Midbrain (tissue), 1 donor: Measurements from ENCODE around the gene GNB1L.
"Not testable (repeated sequence)": the region's sequence is repeated elsewhere in the genome, so short reads cannot be mapped to it uniquely, and the experiment has no call there.

Experiments used
- DNase-seq: peaks from one replicate; lab custom pipeline; 2025; lab: John Stamatoyannopoulos, UW

Gene GNB1L

DNA sequence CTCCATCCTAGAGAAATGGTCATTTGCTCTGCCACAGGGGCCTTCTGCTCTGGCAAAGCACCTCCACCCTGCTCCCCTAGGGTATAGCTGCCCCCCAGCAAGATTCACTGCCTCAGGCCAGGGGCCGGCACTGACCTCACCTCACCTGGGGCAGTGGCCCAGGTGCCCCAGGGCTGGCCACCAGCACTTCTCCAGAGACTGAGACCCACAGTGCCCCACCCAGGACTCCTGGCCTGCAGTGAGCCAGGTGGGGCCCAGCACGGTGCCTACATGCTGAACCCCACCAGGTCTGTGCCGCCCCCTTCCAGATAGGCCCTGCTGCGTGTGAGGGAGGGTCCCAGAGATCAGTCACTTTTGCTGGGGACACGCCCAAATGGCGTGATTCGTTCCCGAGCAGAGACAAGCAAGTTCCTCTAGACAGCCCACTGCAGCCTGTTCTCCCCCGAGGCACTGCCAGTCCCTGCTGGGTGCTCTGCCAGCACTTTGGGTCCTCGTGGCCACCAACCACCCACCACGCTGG, 10.8 kb downstream of the GNB1L start:
- DNase-seq, result no peak

DNA sequence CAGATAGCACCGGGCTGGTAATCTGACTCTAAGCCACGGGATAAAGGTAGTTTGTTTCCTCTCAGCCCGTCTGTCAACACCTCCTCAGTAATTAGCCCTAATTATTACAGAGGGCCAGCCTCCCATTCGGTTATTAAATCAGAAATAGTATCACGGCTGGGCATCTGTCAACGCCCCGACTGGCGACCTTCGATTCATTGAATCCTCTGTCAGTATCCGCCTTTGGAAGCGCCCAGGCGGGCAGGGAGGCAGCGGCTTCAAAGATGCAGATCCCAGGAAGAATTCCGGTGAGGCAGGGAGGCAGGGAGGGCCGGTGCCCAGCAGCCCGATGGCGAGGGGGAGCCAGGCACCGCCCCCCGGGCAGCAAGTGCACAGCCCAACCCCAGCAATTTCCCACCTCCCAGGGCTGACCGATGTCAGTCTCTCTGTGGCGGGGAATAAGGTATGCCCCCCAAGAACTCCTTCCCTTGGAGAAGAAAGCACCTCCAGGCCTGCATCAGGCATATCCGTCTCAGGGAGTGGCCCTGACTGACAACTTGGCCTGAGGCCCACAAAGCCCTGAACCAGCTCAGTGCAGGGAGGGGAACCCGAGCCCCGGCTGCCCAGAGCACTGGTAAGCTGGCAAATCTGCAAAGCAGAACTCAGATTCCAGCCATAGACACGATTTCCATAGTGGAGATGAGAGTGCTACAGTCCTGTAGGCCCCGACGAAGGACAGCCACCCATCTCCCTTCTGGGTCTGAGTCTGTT, 11.4 kb downstream of the GNB1L start:
- no peak for DNase-seq

DNA sequence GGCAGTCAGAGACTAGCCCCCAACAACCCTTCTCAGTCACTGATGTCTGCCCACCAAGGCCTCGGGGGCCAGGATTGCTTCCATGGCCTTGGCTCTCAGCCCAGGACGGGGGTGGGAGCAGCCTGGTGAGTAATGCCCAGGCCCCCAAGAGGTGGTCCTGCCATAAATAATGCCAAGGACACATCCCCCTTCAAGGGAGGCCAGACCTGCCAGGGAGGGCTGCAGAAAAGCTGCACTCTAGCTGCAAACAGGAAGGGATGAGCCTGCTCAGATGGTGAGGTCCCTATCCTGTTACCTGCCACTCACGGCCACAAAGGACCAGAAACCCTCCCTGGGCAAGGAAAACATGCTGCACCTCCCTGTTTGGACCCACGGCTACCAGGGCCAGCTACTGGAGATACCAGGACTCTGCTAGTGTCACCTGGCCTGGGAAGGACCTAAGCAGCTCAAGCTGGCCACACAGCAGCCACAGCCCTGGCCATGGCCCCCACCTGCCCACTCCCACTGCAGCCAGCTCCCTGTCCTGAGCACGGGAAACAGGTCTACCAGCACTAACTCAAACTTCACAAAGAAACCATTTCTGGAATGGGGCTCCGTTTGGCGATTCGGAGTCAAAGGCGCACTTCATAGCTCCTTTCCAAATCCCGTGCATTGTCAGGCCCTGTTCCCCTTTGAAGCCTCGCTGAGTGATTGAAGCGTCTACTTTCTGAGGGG, 12.1 kb downstream of the GNB1L start:
- no peak for DNase-seq

DNA sequence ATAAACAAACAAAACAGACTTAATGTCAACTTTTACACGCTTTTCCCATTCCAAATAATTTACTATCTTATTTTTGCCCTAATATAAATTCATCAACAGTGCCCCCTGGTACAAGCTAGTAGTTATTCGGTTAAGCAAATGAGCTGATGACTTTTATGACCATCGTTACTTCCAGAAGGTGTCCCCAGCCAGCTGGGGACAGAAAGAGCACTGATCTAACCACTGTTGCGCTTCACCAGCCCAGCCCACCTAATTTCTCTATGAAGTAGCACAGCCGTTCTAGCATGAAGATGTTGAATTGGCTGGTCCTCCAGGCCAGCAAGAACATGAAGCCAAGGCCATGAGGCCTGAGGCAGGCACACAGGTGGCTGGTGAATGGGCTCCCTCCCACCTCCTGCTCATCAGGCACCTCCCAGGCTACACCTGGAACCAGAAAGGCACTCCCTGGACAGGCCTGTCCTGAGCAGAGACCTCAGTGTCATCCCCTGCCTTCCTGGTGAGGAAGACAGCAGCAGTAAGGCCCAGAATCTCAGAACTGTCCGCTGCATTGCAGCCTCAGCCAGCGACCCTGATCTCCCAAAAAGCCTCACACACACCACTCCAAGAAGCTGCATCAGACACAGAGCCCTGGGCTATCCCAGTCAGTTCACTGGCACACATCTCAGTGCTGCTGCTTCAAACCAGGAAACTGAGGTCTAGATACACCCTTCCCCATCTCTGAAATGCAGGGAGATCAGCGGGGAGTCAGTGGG, 12.9 kb downstream of the GNB1L start:
- no peak for DNase-seq

DNA sequence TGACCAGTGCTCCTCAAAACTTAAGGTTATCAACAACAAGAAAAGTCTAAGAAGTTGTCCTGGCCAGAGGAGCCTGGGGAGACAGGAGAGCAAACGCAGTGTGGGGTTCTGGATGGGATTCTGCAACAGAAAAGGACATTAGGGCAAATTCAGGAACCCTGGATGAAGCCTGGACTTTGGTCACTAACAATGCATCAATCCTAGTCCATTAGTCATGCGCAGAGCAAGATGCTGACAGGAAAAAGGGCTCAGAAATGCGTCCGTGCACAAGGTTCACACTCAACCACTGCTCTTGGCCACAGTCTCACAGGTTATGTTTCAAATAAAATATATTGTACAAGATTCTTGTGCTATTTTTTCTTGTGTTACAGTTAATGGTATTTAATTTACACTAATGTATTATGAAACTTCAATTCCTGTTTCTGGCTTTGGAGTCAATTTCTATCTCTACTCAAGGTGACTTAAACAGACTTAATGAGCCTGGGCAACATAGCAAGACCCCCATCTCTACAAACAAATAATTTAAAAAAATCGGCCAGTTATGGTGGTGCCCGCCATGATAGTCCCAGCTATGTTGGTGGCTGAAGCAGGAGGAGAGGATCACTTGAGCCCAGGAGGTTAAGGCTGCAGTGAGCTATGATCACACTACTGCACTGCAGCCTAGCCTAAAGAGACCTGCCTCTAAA, 13.6 kb downstream of the GNB1L start:
- DNase-seq, result no peak

DNA sequence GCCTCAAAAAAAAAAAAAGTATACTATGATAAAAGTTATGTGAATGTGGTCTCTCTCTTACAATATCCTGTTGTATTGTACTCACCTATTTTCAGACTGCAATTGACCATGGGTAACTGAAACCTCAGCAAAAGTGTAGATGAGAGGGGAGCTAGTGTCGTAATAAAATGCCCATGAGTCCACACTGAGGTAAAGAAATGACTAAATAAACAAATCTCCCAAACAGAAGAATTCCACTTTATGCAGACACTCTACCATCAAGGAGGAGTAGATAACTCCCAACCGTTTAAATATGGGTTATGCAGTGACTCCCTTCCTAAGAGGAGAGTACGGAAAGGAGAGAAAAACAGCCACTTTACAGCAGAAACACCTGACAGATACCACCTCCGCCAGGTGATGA, 14.6 kb downstream of the GNB1L start:
- no peak for DNase-seq

DNA sequence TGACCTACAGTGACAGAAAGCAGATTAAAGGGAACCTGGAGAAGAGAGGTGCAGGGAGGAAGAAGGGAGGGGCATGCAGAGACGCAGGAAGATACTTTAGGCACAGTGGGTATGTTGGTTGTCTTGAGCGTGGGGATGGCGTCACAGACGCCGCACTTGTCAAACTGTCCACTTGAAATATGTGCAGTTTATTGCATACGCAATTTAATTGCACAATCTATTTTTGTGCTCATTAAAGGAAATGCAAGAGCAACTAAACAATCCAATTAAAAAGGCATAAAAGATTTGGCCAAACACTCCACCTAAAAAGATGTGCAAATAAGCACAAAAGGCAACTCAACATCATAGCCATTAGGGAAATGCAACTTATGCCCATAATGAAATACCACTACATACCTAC, 16.8 kb downstream of the GNB1L start:
- no peak for DNase-seq

DNA sequence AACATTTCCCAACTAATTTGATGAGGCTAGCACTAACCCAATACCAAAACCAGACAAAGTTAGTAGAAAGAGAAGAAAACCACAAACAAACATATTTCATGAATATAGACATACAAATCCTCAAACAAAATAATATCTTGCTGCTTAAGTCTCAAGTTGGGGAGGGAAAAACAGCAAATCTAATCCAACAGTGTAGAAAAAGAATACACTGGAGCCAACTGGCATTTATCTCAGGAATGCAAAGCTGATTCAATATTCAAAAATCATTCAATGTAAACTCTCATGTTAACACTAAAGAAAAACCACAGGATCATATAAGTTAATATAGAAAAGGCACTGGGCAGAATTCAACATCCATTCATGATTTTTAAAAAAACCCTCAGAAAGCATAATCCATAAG, 18.2 kb downstream of the GNB1L start:
- no peak for DNase-seq

DNA sequence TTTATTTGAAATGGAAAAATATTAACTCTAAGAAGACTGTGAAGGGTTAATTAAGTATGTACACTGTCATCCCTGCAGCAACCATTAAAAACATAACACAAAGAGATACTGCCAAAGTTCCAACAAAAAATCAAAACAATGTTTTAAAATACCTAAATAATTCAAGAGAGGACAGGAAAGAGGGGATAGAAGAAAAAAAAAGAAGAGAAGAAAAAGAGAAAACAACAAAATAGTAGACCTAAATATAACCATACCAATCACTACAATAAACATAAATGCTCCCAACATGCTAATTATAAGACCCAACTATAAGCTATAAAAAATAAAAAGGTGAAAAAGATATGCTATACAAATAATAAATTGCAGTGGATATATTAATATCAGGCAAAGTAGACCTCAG, 20.1 kb downstream of the GNB1L start:
- no peak for DNase-seq

DNA sequence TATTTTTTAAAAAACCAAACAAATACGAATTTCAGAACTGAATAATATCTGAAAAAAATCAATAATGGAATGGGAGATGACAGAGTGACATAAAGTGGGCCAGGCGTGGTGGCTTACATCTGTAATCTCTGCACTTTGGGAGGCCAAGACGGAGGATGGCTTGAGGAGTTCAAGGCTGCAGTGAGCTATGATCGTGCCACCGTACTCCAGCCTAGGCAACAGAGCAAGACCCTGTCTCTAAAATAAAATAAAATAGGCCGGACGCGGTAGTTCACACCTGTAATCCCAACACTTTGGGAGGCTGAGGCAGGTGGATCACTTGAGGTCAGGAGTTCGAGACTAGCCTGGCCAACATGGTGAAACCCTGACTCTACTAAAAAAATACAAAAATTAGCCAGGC, 21.3 kb downstream of the GNB1L start:
- DNase-seq, result not testable (repeated sequence)

DNA sequence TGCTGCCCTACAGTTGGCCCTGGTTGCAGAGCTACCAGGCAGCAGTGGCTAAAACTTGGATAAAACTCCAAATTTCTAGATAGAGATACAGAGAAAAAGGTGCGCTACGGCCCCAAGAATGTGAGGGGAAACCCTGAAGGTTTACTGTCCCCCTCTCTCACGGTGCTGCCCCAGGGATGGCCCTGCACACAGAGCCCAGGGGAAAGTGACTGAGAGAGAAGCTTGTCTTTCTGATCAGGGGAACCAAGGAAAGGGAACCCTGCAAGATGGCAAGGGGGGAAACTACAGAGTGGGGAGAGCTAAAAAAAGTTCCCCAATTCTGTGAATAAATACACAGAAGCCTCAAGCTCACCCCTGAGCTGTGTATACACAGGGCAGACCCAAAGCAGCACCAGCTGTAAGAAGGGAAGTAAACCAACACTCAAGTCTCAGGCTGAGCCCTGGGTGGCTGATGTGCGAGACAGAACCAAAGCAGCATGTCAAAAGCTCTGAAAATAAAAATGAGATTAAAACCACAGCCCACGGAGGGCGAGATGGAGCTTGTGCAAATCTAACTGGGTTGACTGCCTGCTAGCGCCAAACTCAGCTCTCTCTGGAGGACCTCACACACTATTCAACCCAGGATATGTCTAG, 22.1 kb downstream of the GNB1L start:
- DNase-seq, result no peak

DNA sequence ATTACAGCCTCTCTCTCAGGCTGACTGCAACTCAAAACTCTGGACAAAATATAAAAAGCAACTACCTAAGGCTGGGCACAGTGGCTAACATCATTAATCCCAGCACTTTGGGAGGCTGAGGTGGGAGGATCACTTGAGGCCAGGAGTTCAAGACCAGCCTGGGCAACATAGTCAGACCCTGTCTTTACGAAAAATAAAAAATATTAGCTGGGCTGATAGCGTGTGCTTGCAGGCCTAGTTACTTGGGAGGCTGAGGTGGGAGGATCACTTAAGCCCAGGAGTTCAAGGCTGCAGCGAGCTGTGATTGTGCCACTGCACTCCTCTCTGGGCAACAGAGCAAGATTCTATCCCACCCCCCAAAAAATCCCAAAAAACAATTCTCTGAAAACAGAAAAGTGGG, 22.7 kb downstream of the GNB1L start:
- DNase-seq, result not testable (repeated sequence)

DNA sequence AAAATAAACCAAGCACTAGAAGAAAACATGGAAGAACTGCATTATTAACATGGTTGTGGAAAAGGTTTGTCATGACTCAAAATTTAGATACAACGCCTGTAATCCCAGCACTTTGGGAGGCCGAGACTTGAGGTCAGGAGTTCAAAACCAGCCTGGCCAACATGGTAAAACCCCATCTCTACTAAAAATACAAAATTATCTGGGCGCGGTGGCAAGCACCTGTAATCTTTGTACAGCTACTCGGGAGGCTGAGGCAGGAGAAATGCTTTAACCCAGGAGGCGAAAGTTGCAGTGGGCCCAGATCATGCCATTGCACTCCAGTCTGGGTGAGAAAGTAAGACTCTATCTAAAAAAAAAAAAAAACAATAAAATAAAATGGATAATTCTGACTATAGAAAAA, 23.7 kb downstream of the GNB1L start:
- no peak for DNase-seq

DNA sequence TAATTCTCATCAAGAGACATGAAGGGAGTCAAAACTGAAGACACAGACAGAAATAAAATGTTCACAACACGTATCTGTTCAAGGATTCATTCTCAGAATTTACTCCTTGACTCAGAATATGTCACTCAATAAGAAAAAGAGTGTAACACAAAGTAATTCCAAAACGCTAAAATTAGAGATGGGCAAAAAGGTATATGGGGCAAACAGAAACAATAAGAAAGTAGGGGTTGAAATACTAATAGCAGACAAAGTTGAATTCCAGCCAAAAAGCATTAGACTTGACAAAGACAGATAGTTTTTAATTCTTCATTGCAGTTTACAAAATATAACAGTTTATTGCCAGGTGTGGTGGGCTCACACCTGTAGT, 26.7 kb downstream of the GNB1L start:
- DNase-seq, result no peak

DNA sequence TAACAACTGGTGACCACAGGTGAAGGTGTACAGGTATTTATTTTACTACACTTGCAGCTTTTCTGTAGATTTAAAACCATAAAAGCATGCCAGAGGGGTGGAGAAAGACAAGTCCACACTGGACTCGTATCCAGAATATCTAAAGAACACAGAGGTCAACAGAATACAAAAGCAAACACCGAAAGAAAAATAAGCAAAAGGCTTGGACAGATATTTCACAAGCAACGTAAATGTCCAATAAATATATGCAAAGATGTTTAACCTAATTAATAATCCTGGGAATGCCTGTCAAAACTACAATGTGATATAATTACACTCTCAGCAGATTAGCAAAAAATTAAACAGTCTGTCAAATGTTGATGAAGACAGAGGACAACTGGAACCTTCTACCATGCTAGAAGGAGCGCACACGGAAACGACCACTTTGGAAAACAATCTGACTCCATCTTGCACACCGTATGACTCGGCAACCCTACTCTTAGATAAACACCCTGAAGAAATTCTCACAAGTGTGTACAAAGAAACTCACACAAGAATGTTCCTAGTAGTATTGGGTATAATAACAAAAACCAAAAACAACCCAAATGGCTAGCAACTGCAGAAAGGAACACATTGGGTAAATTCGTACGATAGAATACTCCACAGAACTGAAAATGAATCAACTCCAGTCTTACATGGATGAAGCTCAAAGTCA, 27.2 kb downstream of the GNB1L start:
- no peak for DNase-seq

DNA sequence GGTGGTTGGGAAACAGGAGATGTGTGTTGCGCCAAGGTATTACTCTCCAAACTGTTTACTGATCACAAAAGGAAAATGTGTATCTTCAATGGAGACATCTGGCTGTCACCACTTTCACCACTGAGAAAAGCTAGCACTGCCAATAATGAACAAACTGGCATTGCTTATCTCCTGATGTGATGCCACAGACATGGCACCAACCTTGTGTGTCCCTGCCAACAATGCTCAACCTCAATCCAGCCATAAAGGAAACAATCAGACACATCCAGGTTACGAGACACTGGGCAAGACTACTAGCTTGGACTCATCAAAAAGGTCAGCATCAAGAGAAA, 28.1 kb downstream of the GNB1L start:
- DNase-seq, result no peak

DNA sequence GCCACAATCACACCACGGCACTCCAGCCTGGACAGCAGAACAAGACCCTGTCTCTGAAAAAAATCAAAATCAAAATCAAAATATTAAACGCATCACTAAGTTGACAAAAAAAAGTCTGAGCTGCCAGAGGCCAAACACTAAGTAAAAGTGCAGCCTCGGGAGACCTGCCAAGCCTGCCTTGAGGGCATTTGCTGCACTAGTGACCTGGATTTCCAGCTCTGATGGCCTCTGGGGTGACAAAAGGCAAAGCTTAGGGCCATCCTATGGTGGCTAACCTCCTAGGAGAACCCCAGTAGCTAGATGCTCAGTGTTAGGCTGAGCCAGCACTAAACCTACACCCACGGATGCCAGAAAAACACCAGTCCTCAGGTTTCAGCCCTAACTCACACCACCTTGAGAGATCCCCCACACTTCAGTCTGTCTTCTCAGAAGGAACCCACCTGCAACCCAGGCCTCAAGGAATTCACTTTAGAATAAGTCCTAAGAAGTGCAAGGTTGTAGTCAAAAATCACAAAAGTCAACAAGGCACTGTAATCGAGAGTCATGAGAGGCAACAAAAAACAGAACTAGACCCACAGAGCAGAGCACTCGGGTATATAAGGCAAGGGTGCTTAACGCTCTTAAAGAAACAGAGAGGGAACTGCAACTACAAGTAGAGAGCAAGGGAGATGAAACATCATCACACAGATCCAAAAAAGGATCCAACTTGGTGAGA, 28.6 kb downstream of the GNB1L start:
- DNase-seq, result no peak

DNA sequence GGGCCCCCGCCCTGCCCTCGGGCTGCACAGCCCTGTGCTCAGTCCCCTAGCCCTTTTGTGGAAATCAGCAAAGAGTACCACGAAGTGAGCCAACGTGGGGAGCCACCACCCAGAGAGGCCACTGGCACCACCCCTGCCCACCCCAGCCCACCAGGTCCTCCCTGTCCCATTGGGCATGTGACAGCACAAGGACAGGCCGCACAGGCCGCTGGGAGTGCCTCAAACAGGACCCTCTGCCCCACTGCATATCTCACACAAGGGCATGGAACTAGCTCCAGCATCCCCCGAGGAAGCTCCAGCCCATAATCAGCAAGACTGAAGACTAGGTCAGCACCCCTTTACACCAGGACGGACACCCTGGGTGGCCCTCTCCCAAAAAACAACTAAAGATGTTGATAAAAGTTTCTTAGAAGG, 29.7 kb downstream of the GNB1L start:
- DNase-seq, result no peak

DNA sequence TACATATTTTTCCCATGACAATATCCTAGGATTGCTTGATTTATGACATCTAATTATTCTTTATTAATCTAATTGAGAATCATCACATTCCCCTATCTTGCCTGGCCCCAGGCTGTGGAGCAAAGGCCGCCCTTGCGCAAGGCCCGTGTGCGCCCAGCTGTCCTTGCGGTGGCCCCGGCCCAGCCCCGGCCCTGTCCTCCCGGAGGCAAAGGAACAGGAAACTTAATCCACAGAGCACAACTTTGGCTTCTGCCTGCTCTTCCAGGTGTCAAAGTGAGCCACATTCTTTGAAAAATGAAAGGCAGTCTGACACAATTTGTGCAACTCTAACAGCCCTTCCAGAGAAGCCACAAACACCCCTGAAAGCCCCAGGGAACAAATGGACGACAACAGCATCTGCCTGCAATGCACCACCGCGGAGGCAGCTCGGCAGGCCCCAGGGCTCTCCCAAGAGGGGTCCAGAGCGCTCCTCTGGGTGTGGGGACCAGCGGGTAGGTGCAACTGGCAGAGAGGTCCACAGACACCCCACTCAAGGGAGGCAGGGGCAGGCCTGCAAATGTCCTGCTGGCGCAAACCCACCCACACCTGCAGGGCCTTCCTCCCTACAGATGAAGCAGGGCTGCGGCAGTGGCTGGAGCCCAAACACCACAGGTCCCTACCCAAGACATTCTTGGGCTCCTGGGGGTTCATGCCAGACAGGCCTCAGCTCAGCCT, 30.3 kb downstream of the GNB1L start:
- DNase-seq, result no peak

DNA sequence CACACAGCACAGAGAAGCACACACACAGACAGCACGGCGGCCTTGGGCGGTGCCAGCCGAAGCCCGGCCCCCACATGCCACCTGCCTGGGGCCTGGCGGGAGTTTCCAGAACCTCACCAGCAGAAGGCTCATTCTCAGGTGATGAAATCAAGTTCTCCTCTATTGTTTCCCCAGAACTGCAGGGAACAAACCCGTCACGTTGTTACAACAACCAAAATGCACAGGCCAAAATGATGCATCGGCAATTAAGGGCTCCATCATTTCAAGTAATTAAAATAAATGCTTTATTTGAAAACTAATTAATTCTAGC, 30.8 kb downstream of the GNB1L start:
- DNase-seq, result no peak
